ENCODE results near the gene MAST4. TPM values are rescaled to one million over a fixed set of nuclear protein-coding genes. Genes with fewer than 3 reads are reported as not detected.
"Not testable (repeated sequence)": the region's sequence is repeated elsewhere in the genome, so short reads cannot be mapped to it uniquely, and the experiment has no call there.

Gene MAST4
- total RNA-seq, 1 experiment from 2014 or later: 0.40 TPM

GRCh38 chr5:66742896-66743247 is 146.7 kb downstream of the MAST4 start:
- no peak for DNase-seq (ENCODE audit: low spot score)

- no peak for DNase-seq (ENCODE audit: low spot score)
Observed at GRCh38 chr5:66743344-66743743, 147.2 kb downstream of the MAST4 start.

- DNase-seq (ENCODE audit: low spot score): peak; percentile 10
Observed at GRCh38 chr5:66744040-66744439, 147.8 kb downstream of the MAST4 start.

GRCh38 chr5:66745297-66745696 is 149.1 kb downstream of the MAST4 start:
- no peak for DNase-seq (ENCODE audit: low spot score)

GRCh38 chr5:66747607-66748006 is 151.4 kb downstream of the MAST4 start:
- no peak for DNase-seq (ENCODE audit: low spot score)

GRCh38 chr5:66752668-66753067 is 156.5 kb downstream of the MAST4 start:
- not testable (repeated sequence) for DNase-seq (ENCODE audit: low spot score)

- peak; percentile 27 for DNase-seq (ENCODE audit: low spot score)
Observed at GRCh38 chr5:66757219-66757833, 161.1 kb downstream of the MAST4 start.

- no peak for DNase-seq (ENCODE audit: low spot score)
Observed at GRCh38 chr5:66757834-66758371, 161.7 kb downstream of the MAST4 start.

- DNase-seq (ENCODE audit: low spot score): no peak
Observed at GRCh38 chr5:66769030-66769733, 173.0 kb downstream of the MAST4 start.

- no peak for DNase-seq (ENCODE audit: low spot score)
Observed at GRCh38 chr5:66769839-66770617, 173.8 kb downstream of the MAST4 start.

GRCh38 chr5:66777868-66778267 is 181.7 kb downstream of the MAST4 start:
- DNase-seq (ENCODE audit: low spot score): no peak

- no peak for DNase-seq (ENCODE audit: low spot score)
Observed at GRCh38 chr5:66779528-66779927, 183.3 kb downstream of the MAST4 start.

- no peak for DNase-seq (ENCODE audit: low spot score)
Observed at GRCh38 chr5:66788556-66788955, 192.4 kb downstream of the MAST4 start.

GRCh38 chr5:66789434-66789833 is 193.2 kb downstream of the MAST4 start:
- no peak for DNase-seq (ENCODE audit: low spot score)

- DNase-seq (ENCODE audit: low spot score): no peak
Observed at GRCh38 chr5:66793049-66793448, 196.9 kb downstream of the MAST4 start.

- DNase-seq (ENCODE audit: low spot score): no peak
Observed at GRCh38 chr5:66795682-66796081, 199.5 kb downstream of the MAST4 start.

- DNase-seq (ENCODE audit: low spot score): no peak
Observed at GRCh38 chr5:66796305-66797292, 200.4 kb downstream of the MAST4 start.

GRCh38 chr5:66802941-66803340 is 206.7 kb downstream of the MAST4 start:
- no peak for DNase-seq (ENCODE audit: low spot score)

GRCh38 chr5:66805514-66806430 is 209.6 kb downstream of the MAST4 start:
- DNase-seq (ENCODE audit: low spot score): no peak

- DNase-seq (ENCODE audit: low spot score): peak; percentile 43
Observed at GRCh38 chr5:66807743-66808142, 211.6 kb downstream of the MAST4 start.
